BJ (cell line): ENCODE measurements around the gene ARCN1. TPM values are rescaled to one million over a fixed set of nuclear protein-coding genes. Genes with fewer than 3 reads are reported as not detected.

ENCODE experiments used
- CTCF ChIA-PET: fragments of 350-600 bp; formaldehyde crosslinking; extraction: SDS; loops from one replicate; lab custom pipeline; 2021; ENCODE audit warnings: antibody characterized with exemption, inconsistent platforms; lab: Yijun Ruan, JAX
- POLR2A ChIA-PET: fragments of 300-600 bp; sonication (Branson Sonifier 250); formaldehyde crosslinking; extraction: SDS; loops from one replicate; lab custom pipeline; 2021; ENCODE audit warnings: antibody characterized with exemption; lab: Charles Lee
- DNase-seq: peaks from one replicate; pipeline ENCODE4 v3.0.0-alpha.2; 2011; ENCODE audit warnings: low read depth
- H3K27me3 ChIP-seq: 2 replicates; pipeline ENCODE4 v1.6.0; 2011; ENCODE audit warnings: low read length; ENCODE audit not compliant: control insufficient read depth, insufficient read depth
- H3K36me3 ChIP-seq: 2 replicates; pipeline ENCODE4 v1.5.1; 2011; ENCODE audit warnings: low read length; ENCODE audit not compliant: control insufficient read depth, insufficient read depth
- H3K4me3 ChIP-seq: 2 replicates; pipeline ENCODE4 v1.5.1; 2011; ENCODE audit warnings: low read depth, mild to moderate bottlenecking, control low read depth, low read length
- polyA plus RNA-seq: library from polyadenylated mRNA; depleted of rRNA; stranded (reverse); fragments of >200 nt; gene quantifications from 2 replicates; pipeline ENCODE4 v1.2.3, GENCODE V29; 2011
- TF ChIP-seq, protein P1 (sequence below): IDR thresholded peaks from 2 replicates; pipeline ENCODE4 v1.5.1; 2011; ENCODE audit warnings: low read depth, mild to moderate bottlenecking, control low read depth, inconsistent platforms, low read length, moderate library complexity; ENCODE audit not compliant: insufficient read depth

The ARCN1 gene
- polyA plus RNA-seq, 1 experiment, result 206 TPM

GRCh38 chr11:118638726-118639125, 66.5 kb downstream of the ARCN1 start:
- TF ChIP-seq, protein P1, sequence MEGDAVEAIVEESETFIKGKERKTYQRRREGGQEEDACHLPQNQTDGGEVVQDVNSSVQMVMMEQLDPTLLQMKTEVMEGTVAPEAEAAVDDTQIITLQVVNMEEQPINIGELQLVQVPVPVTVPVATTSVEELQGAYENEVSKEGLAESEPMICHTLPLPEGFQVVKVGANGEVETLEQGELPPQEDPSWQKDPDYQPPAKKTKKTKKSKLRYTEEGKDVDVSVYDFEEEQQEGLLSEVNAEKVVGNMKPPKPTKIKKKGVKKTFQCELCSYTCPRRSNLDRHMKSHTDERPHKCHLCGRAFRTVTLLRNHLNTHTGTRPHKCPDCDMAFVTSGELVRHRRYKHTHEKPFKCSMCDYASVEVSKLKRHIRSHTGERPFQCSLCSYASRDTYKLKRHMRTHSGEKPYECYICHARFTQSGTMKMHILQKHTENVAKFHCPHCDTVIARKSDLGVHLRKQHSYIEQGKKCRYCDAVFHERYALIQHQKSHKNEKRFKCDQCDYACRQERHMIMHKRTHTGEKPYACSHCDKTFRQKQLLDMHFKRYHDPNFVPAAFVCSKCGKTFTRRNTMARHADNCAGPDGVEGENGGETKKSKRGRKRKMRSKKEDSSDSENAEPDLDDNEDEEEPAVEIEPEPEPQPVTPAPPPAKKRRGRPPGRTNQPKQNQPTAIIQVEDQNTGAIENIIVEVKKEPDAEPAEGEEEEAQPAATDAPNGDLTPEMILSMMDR, result no peak
- DNase-seq, result no peak
- no peak overlapping the region for H3K4me3 ChIP-seq
- POLR2A ChIA-PET, result no interaction called here
- no peaks in the 10 kb centered on the region for H3K27me3 ChIP-seq
- CTCF ChIA-PET, result interaction anchor here (0.8 kb wide), 1 partner anchor 21 kb away, joined by 3 read pairs; no protein-coding TSS in a partner anchor
- peaks cover 63% of the 10 kb centered on the region for H3K36me3 ChIP-seq

GRCh38 chr11:118639899-118640298, 67.7 kb downstream of the ARCN1 start:
- DNase-seq, result no peak
- H3K36me3 ChIP-seq, result peaks cover 73% of the 10 kb centered on the region
- ChIA-PET POLR2A (no interaction called here), CTCF (interaction anchor here (1.1 to 1.8 kb wide), 3 partner anchors 17 to 45 kb away, joined by 5 to 6 read pairs (median 5); no protein-coding TSS in a partner anchor)
- TF ChIP-seq, protein P1, result no peak
- H3K27me3 ChIP-seq, result no peaks in the 10 kb centered on the region
- no peak overlapping the region for H3K4me3 ChIP-seq

- Histone ChIP-seq H3K27me3 (no peaks in the 10 kb centered on the region), H3K4me3 (no peak overlapping the region), H3K36me3 (peaks cover 77% of the 10 kb centered on the region)
- TF ChIP-seq, protein P1, result no peak
- CTCF ChIA-PET, result interaction anchor here (1.1 to 1.8 kb wide), 3 partner anchors 16 to 46 kb away, joined by 5 to 6 read pairs (median 5); no protein-coding TSS in a partner anchor
- no peak for DNase-seq
- POLR2A ChIA-PET, result no interaction called here
Measured at GRCh38 chr11:118640332-118641154, 68.3 kb downstream of the ARCN1 start.

DNA sequence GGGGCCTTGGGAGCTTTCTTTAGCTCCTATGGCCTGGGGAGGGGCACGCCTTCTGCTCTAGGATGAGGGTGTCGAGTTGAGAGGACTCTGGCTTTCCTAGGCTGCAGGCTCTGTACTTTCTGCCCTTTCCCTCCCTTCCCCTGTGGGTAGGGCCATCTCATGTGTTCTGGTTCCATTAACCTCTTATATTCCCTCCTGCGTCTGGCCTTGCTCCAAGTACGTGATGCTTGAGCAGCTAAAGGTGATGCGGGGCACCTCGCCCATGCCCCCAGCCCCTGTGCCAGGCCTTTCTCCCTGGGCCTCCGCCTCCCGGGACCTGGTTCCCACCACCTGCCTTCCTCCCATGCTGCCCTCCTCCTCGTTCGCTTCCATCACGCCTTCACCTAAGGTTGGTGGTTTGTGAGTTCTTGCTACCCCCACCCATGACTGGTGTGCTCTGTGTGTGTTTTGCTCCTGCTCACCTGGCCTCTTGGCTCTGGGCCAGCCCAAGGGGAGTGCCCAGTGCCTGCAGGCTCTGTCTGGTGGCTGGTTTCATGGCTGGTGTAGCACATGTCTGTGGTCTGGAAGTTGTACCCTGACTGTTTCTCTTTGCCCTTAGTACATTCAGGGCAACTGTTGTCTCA, 69.3 kb downstream of the ARCN1 start:
- peaks cover 70% of the 10 kb centered on the region for H3K36me3 ChIP-seq
- H3K27me3 ChIP-seq, result no peaks in the 10 kb centered on the region
- CTCF ChIA-PET, result interaction anchor here (1.8 kb wide), 1 partner anchor 44 kb away, joined by 5 read pairs; no protein-coding TSS in a partner anchor
- POLR2A ChIA-PET, result no interaction called here
- no peak overlapping the region for H3K4me3 ChIP-seq
- DNase-seq, result no peak
- TF ChIP-seq, protein P1, result no peak
